Mesenchymal stem cell (in vitro differentiated cells and primary cell): Measurements from ENCODE around the gene MUC4.

Source experiments
- DNase-seq: peaks from one replicate; pipeline ENCODE4 v3.0.0-alpha.2; 2013
- H2AFZ ChIP-seq: one replicate; pipeline ENCODE4 v1.6.1; 2013; ENCODE audit warnings: low read depth, mild to moderate bottlenecking, control low read depth, inconsistent platforms, low read length, moderate library complexity
- H2AK5ac ChIP-seq: 2 replicates; pipeline ENCODE4 v1.6.1; 2013; ENCODE audit warnings: low read length, moderate library complexity, mild to moderate bottlenecking, inconsistent platforms; ENCODE audit not compliant: severe bottlenecking
- H2BK120ac ChIP-seq: one replicate; pipeline ENCODE4 v1.6.1; 2013; ENCODE audit warnings: low read depth, mild to moderate bottlenecking, inconsistent platforms, low read length, moderate library complexity
- H2BK12ac ChIP-seq, 2 experiments: one replicate each; pipeline ENCODE4 v1.6.1; 2013; ENCODE audit warnings: inconsistent platforms in 2 of 2, low read length in 2 of 2, mild to moderate bottlenecking in 2 of 2, moderate library complexity in 2 of 2, control low read depth in 1 of 2
- H2BK15ac ChIP-seq: one replicate; pipeline ENCODE4 v1.6.1; 2013; ENCODE audit warnings: mild to moderate bottlenecking, low read depth, inconsistent platforms; ENCODE audit not compliant: poor library complexity, severe bottlenecking
- H2BK5ac ChIP-seq: 2 replicates; pipeline ENCODE4 v1.6.1; 2013; ENCODE audit warnings: low read depth, mild to moderate bottlenecking, low read length, control low read depth, inconsistent platforms; ENCODE audit not compliant: poor library complexity, severe bottlenecking
- H3K14ac ChIP-seq, 2 experiments: one replicate each; pipeline ENCODE4 v1.6.1; 2013; ENCODE audit warnings: inconsistent platforms in 2 of 2, low read length in 2 of 2, control low read depth in 1 of 2, mild to moderate bottlenecking in 1 of 2, moderate library complexity in 1 of 2
- H3K18ac ChIP-seq, 2 experiments: one replicate each; pipeline ENCODE4 v1.6.1; 2013; ENCODE audit warnings: inconsistent platforms in 2 of 2, low read length in 2 of 2, control low read depth in 1 of 2, low read depth in 1 of 2, mild to moderate bottlenecking in 1 of 2
- H3K23ac ChIP-seq, 2 experiments: one replicate each; pipeline ENCODE4 v1.6.1; 2013; ENCODE audit warnings: inconsistent platforms in 2 of 2, low read length in 2 of 2, mild to moderate bottlenecking in 2 of 2, moderate library complexity in 2 of 2, control low read depth in 1 of 2
- H3K27ac ChIP-seq: 2 replicates; pipeline ENCODE4 v1.5.1; 2013; ENCODE audit warnings: mild to moderate bottlenecking, moderate library complexity, low read length, control low read depth, inconsistent platforms; ENCODE audit not compliant: poor library complexity, severe bottlenecking
- H3K27me3 ChIP-seq, 2 experiments: 2 replicates each; pipeline versions ENCODE4 v1.6.1 to v1.7.0; 2013; ENCODE audit warnings: low read length in 2 of 2, mild to moderate bottlenecking in 2 of 2, moderate library complexity in 2 of 2, control low read depth in 1 of 2, inconsistent platforms in 1 of 2; ENCODE audit not compliant: control insufficient read depth in 1 of 2, insufficient read depth in 1 of 2
- H3K36me3 ChIP-seq, 2 experiments: 2 replicates each; pipeline versions ENCODE4 v1.6.1 to v1.7.0; 2013; ENCODE audit warnings: low read length in 2 of 2, control low read depth in 1 of 2, inconsistent platforms in 1 of 2, low read depth in 1 of 2, mild to moderate bottlenecking in 1 of 2; ENCODE audit not compliant: insufficient read depth in 2 of 2, control insufficient read depth in 1 of 2
- H3K4ac ChIP-seq, 2 experiments: one replicate each; pipeline ENCODE4 v1.6.1; 2013; ENCODE audit warnings: inconsistent platforms in 2 of 2, low read length in 2 of 2, mild to moderate bottlenecking in 2 of 2, moderate library complexity in 2 of 2, control low read depth in 1 of 2, low read depth in 1 of 2
- H3K4me1 ChIP-seq: 2 replicates; pipeline ENCODE4 v1.6.1; 2013; ENCODE audit warnings: low read depth, low read length, control low read depth; ENCODE audit not compliant: control insufficient read depth, insufficient read depth
- H3K4me2 ChIP-seq: 2 replicates; pipeline ENCODE4 v1.6.1; 2013; ENCODE audit warnings: low read length, mild to moderate bottlenecking, inconsistent platforms; ENCODE audit not compliant: poor library complexity, severe bottlenecking
- H3K4me3 ChIP-seq, 2 experiments: 2 replicates each; pipeline versions ENCODE4 v1.5.1 to v1.7.0; 2013; ENCODE audit warnings: low read length in 2 of 2, mild to moderate bottlenecking in 2 of 2, control low read depth in 1 of 2, low read depth in 1 of 2; ENCODE audit not compliant: insufficient read depth in 1 of 2
- H3K79me1 ChIP-seq: replicated peaks from 2 replicates; pipeline ENCODE4 v1.6.1; 2013; ENCODE audit warnings: mild to moderate bottlenecking, control low read depth, low read length, inconsistent platforms; ENCODE audit not compliant: poor library complexity, severe bottlenecking
- H3K9ac ChIP-seq: 2 replicates; pipeline ENCODE4 v1.7.0; 2013; ENCODE audit warnings: mild to moderate bottlenecking, low read length, moderate library complexity
- H3K9me3 ChIP-seq: 2 replicates; pipeline ENCODE4 v1.7.0; 2013; ENCODE audit warnings: mild to moderate bottlenecking, low read length; ENCODE audit not compliant: control insufficient read depth
- H4K8ac ChIP-seq: one replicate; pipeline ENCODE4 v1.6.1; 2013; ENCODE audit warnings: inconsistent platforms, mild to moderate bottlenecking, low read length, moderate library complexity
- H4K91ac ChIP-seq: one replicate; pipeline ENCODE4 v1.6.1; 2013; ENCODE audit warnings: mild to moderate bottlenecking, low read length, inconsistent platforms
- WGBS: methylation state at CpG from one replicate; pipeline ENCODE4 v1.1.7; 2013; ENCODE audit warnings: mixed read lengths; 5-methylcytosine and 5-hydroxymethylcytosine counted together

Gene MUC4

DNA sequence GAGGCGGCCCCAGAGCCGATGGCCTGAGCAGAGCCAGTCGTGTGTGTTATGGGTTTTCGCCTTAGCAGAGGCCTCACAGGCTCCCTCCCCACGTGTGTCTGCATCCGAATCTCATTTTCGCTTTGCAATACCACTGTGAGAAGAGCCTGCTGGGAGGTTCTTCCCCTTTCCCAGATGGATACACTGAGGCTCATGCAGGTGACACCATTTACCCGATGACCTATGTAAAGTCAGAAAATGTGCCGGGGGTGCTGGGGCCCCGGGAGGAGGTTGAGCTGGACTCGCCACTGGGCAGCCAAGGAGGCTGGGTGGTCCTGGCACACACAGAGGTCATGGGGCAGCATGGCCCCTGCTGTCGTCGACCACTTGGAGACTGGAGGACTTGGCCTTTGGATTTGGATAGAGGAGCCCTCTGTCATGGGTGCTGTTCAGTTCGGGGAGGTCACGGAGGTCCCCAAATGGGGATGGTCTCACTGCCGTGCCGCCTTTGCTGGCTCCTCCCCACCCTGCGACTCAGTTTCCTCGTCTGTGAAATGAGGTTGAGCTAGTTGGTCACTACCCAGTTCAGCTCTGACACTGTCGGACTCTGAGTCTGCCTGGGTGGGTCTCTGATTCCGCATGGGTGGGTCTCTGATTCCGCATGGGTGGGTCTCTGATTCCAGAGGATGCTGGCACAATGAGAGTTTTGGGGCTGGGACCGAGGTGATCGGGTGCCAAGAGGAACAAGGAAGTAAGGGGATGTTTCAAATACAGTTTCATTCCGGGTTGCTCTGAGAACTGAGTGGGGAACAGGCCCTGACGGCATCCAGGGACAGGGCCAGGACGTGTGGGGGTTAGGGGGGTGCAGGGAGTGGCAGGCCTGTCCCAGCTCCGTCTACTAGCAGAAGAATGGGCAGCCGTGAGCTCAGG lies 23.2 kb upstream of the MUC4 start:
- no peak overlapping the region for H3K27ac ChIP-seq
- H4K91ac ChIP-seq = no peak overlapping the region
- no peak overlapping the region for H2BK12ac ChIP-seq
- no peak overlapping the region for H3K9ac ChIP-seq
- no peaks in the 10 kb centered on the region for H3K4me1 ChIP-seq
- H3K4me3 ChIP-seq = no peak overlapping the region
- no peak overlapping the region for H2BK5ac ChIP-seq
- no peak overlapping the region for H3K14ac ChIP-seq
- H3K4me2 ChIP-seq = no peak overlapping the region
- no peak overlapping the region for H3K4ac ChIP-seq
- no peak overlapping the region for H2BK15ac ChIP-seq
- no peak overlapping the region for H2BK120ac ChIP-seq
- peaks cover 13 to 59% of the 10 kb centered on the region in 2 experiments for H3K27me3 ChIP-seq
- DNase-seq = no peak
- H4K8ac ChIP-seq = no peak overlapping the region
- no peak overlapping the region for H3K18ac ChIP-seq
- no peak overlapping the region for H3K23ac ChIP-seq
- H2AK5ac ChIP-seq = no peak overlapping the region
- H2AFZ ChIP-seq = no peak overlapping the region
- H3K79me1 ChIP-seq = no peaks in the 10 kb centered on the region
- H3K9me3 ChIP-seq = no peaks in the 10 kb centered on the region
- WGBS = 88% methylated on average over 26 of the region's 29 CpGs
- no peaks in the 10 kb centered on the region for H3K36me3 ChIP-seq

DNA sequence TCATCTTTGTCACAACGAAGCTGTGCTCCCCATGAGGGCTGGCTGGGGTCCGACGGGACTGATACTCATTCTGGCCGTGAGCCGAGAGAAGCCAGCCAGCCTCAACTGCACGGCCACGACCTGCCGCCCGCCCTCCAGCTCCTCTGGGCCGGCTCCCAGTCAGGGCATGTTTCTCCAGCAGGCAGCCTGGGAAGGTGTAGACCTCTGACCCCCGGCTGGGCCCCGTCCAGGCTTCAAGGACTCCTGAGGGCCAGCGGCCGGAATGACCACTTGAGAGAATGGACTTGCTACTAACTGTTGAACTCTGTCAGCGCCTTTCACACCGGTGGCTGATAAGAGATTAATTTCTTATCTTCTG lies 18.1 kb upstream of the MUC4 start:
- H3K4me1 ChIP-seq = no peaks in the 10 kb centered on the region
- peaks cover 0 to 44% of the 10 kb centered on the region in 2 experiments for H3K27me3 ChIP-seq
- no peak overlapping the region for H3K18ac ChIP-seq
- no peak overlapping the region for H2BK5ac ChIP-seq
- H4K91ac ChIP-seq = no peak overlapping the region
- 84% methylated on average over 14 of the region's 16 CpGs for WGBS
- no peak overlapping the region for H3K4me2 ChIP-seq
- H3K9ac ChIP-seq = no peak overlapping the region
- H3K27ac ChIP-seq = no peak overlapping the region
- no peaks in the 10 kb centered on the region for H3K36me3 ChIP-seq
- no peak overlapping the region for H2BK12ac ChIP-seq
- no peak overlapping the region for H4K8ac ChIP-seq
- DNase-seq = no peak
- H3K4ac ChIP-seq = no peak overlapping the region
- no peak overlapping the region for H2AK5ac ChIP-seq
- no peaks in the 10 kb centered on the region for H3K79me1 ChIP-seq
- no peak overlapping the region for H3K4me3 ChIP-seq
- H2BK15ac ChIP-seq = no peak overlapping the region
- no peak overlapping the region for H3K23ac ChIP-seq
- no peak overlapping the region for H2AFZ ChIP-seq
- no peak overlapping the region for H3K14ac ChIP-seq
- H3K9me3 ChIP-seq = no peaks in the 10 kb centered on the region
- H2BK120ac ChIP-seq = no peak overlapping the region

DNA sequence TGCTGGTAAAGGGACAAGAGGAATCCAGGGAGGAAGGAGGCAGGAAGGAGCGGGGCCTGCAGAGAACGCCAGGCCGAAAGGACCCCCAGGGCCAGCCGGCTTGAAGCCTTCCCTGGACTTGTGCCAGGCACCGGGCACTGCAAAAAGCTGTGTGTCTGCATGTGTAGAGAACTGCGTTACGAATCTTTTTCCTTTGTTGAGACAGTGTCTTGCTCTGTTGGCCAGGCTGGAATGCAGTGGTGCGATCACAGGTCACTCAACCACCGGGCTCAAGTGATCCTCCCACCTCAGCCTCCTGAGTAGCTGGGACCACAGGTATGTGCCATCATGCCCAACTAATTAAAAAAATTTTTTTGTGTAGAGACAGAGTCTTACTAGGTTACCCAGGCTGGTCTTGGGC lies 17.0 kb upstream of the MUC4 start:
- Histone ChIP-seq H4K91ac (no peak overlapping the region), H2AFZ (no peak overlapping the region), H3K9ac (no peak overlapping the region)

DNA sequence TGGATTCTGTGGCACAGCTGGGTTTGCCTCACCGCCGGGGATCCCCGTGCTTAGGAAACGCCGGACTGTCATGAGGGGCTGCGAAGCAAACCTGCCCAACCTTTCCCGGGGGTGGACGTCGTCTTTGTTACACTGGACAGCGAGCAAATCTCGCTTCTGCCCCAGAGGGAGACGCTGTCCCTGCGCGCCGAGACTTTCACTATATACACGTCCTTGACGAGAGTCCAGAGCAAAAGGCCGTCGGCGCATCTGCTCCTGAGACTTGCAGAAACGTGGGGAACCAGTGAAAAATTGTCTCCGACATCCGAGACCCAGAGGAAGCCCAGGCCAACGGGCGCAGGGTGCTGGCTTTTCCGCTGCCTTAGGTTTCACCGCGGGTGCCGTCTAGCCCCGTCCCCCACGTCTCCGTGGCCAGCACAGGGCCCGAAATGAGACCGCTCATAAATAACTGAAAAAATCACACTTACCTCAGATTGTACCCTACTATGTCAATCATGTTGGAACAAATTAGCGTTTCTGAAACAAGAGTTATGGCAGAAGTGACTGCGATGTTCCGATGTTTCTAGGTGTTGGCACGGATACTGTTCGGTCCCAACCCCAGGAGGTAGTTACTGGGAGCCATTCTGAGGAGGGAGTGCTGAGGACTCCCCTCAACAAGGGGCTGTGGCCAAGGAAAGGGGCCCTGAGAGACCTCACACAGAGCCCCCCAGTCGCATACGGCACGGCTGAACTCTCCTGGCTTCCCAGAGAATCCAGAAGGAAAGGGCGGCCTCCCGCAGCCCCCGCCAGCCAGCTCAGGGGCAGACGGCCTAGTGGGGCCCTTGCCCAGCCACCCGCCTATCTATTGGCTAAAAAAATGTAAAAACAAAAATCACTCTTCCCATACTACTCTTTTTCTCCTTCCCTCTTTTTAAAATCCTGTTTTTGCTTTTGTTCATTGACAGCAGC lies 14.4 kb upstream of the MUC4 start:
- Histone ChIP-seq H3K14ac (no peak overlapping the region), H3K9me3 (no peaks in the 10 kb centered on the region), H2BK15ac (no peak overlapping the region), H2AFZ (no peak overlapping the region), H4K8ac (no peak overlapping the region), H2BK12ac (no peak overlapping the region), H3K36me3 (no peaks in the 10 kb centered on the region), H3K4me2 (no peak overlapping the region), H3K4ac (no peak overlapping the region), H3K18ac (no peak overlapping the region), H3K4me3 (no peak overlapping the region), H3K27ac (no peak overlapping the region), H3K79me1 (no peaks in the 10 kb centered on the region), H2BK5ac (no peak overlapping the region), H3K4me1 (peaks cover 2% of the 10 kb centered on the region), H3K23ac (no peak overlapping the region), H4K91ac (no peak overlapping the region), H3K27me3 (peaks cover 7 to 49% of the 10 kb centered on the region in 2 experiments), H3K9ac (no peak overlapping the region), H2BK120ac (no peak overlapping the region), H2AK5ac (no peak overlapping the region)
- no peak for DNase-seq
- 94% methylated on average over 47 of the region's 47 CpGs for WGBS

More for the DNA sequence above, 17.0 kb upstream of the MUC4 start:
- Histone ChIP-seq H2BK5ac (no peak overlapping the region), H3K23ac (no peak overlapping the region), H3K9me3 (no peaks in the 10 kb centered on the region), H3K18ac (no peak overlapping the region), H4K8ac (no peak overlapping the region), H3K4ac (no peak overlapping the region), H3K4me3 (no peak overlapping the region), H3K4me1 (peaks cover 2% of the 10 kb centered on the region), H2BK12ac (no peak overlapping the region), H2BK120ac (no peak overlapping the region), H2BK15ac (no peak overlapping the region), H3K27me3 (peaks cover 0 to 42% of the 10 kb centered on the region in 2 experiments), H3K14ac (no peak overlapping the region), H3K36me3 (no peaks in the 10 kb centered on the region), H2AK5ac (no peak overlapping the region), H3K79me1 (no peaks in the 10 kb centered on the region), H3K4me2 (no peak overlapping the region), H3K27ac (no peak overlapping the region)
- DNase-seq = no peak
- WGBS = 92% methylated on average over 9 of the region's 9 CpGs
